ENCODE results near the gene PRDM4. TPM values are rescaled to one million over a fixed set of nuclear protein-coding genes. Genes with fewer than 3 reads are reported as not detected.

PRDM4 gene
- total and polyA plus RNA-seq, 2 of the 4 experiments (the other 2 are of a cell fraction) = 20.1 to 26.7 TPM

DNA sequence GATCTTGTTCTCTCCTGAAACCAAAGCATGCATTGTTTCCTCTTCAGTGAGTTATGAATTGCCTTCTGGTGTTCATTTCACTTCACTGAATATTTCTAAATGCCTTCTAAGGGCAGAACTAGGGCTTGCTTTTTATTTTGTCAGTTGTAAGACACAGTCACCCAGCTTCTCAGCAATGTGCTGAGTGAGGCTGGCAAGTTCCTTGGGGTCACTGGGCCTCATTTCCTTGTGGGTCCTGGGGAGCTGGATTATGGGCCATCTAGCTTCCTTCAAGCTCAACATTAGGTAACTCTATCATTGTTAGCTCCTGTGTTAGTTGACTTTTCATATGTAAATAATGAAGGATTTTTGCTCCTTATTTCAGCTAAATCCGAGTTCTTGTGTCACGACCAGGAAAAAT, 27.3 kb upstream of the PRDM4 start:
- H3K27ac ChIP-seq (ENCODE audit: insufficient read depth, low read length) = no peak overlapping the region
- no peak overlapping the region for H2AK9ac ChIP-seq (replicated peaks; ENCODE audit: low read depth, low read length, poor library complexity)
- POLR2A ChIA-PET (ENCODE audit: unreplicated experiment) = no interaction called here
- ATAC-seq (ENCODE audit: low read depth) = no peak
- CTCF ChIA-PET = no interaction called here
- no TSS peak for BruUV-seq (replicated peaks)
- H3K79me1 ChIP-seq (ENCODE audit: low read depth in 1 of 2, low read length in 2 of 2) = no peaks in the 10 kb centered on the region
- no peak overlapping the region for H2AFZ ChIP-seq (replicated peaks; ENCODE audit: low read length, poor library complexity)
- WGBS, 2 experiments (ENCODE audit: extremely low coverage in 2 of 2, insufficient read length in 1 of 2) = no CpG with 5 or more reads among the region's 2 CpGs
- H2BK120ac ChIP-seq (ENCODE audit: low read depth, low read length) = no peak overlapping the region
- TF ChIP-seq MAZ (IDR thresholded peaks at IDR 0.05; ENCODE audit: borderline replicate concordance, low read depth, low read length) (no peak), POLR2A (IDR thresholded peaks at IDR 0.05; ENCODE audit: low read depth, low read length) (no peak), MXI1 (IDR thresholded peaks at IDR 0.05; ENCODE audit: borderline replicate concordance, low read depth, low read length) (no peak), RAD21 (IDR thresholded peaks at IDR 0.05; ENCODE audit: low read length) (no peak), FOS (IDR thresholded peaks at IDR 0.05; ENCODE audit: low read depth, low read length) (no peak), SMC3 (IDR thresholded peaks at IDR 0.05; ENCODE audit: low read depth, low read length) (no peak), BHLHE40 (IDR thresholded peaks at IDR 0.05; ENCODE audit: low read depth, low read length) (no peak), RCOR1 (IDR thresholded peaks at IDR 0.05; ENCODE audit: insufficient replicate concordance, low read length) (no peak), NFE2L2 (IDR thresholded peaks at IDR 0.05; ENCODE audit: low read depth, low read length) (no peak), USF2 (IDR thresholded peaks at IDR 0.05; ENCODE audit: low read depth, low read length) (no peak), RFX5 (IDR thresholded peaks at IDR 0.05; ENCODE audit: low read depth, low read length) (no peak), CTCF (conservative IDR thresholded peaks at IDR 0.05; ENCODE audit: low read depth, low read length) (no peak), CEBPB (IDR thresholded peaks at IDR 0.05; ENCODE audit: low read depth, low read length) (no peak), CHD1 (IDR thresholded peaks at IDR 0.05; ENCODE audit: low read depth, low read length) (no peak)
- TF ChIP-seq, protein P1, sequence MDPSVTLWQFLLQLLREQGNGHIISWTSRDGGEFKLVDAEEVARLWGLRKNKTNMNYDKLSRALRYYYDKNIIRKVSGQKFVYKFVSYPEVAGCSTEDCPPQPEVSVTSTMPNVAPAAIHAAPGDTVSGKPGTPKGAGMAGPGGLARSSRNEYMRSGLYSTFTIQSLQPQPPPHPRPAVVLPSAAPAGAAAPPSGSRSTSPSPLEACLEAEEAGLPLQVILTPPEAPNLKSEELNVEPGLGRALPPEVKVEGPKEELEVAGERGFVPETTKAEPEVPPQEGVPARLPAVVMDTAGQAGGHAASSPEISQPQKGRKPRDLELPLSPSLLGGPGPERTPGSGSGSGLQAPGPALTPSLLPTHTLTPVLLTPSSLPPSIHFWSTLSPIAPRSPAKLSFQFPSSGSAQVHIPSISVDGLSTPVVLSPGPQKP (IDR thresholded peaks at IDR 0.05; ENCODE audit: borderline replicate concordance, low read depth, low read length) = no peak
- intact Hi-C loops (cut with micrococcal nuclease) (no loop called here), dilution Hi-C loops (cut with HindIII; ENCODE audit: low sequenced_read_pairs, unreplicated experiment) (no loop called here), in situ Hi-C loops (cut with MboI; ENCODE audit: low sequenced_read_pairs) (no loop called here)
- H4K20me1 ChIP-seq (ENCODE audit: insufficient read depth, low read length) = no peaks in the 10 kb centered on the region
- no peak overlapping the region for H3K18ac ChIP-seq (ENCODE audit: low read depth, low read length)
- no peak overlapping the region for H3K9ac ChIP-seq (ENCODE audit: low read depth, low read length)
- no peak overlapping the region for H3K4ac ChIP-seq (ENCODE audit: low read depth, low read length)
- H4K91ac ChIP-seq (ENCODE audit: insufficient read depth, low read depth, low read length) = no peak overlapping the region
- no peaks in the 10 kb centered on the region for H3K36me3 ChIP-seq (ENCODE audit: control insufficient read depth, insufficient read depth, low read length)
- no peak overlapping the region for H3K4me2 ChIP-seq (ENCODE audit: low read depth, low read length)
- H3K4me3 ChIP-seq (ENCODE audit: insufficient read depth, low read depth, low read length) = no peak overlapping the region
- H3K4me1 ChIP-seq (ENCODE audit: control insufficient read depth, insufficient read depth, low read length) = no peaks in the 10 kb centered on the region
- H4K5ac ChIP-seq (ENCODE audit: low read depth, low read length) = no peak overlapping the region
- no peak overlapping the region for H3K14ac ChIP-seq (replicated peaks; ENCODE audit: low read depth, low read length)
- H3K9me3 ChIP-seq (ENCODE audit: control insufficient read depth, insufficient read depth, low read length) = no peaks in the 10 kb centered on the region
- no peak overlapping the region for H2BK15ac ChIP-seq (ENCODE audit: low read depth, low read length)
- H2BK20ac ChIP-seq (ENCODE audit: low read depth, low read length) = no peak overlapping the region
- no peak overlapping the region for H2BK5ac ChIP-seq (ENCODE audit: low read depth, low read length, poor library complexity, severe bottlenecking)
- no peak overlapping the region for H3K56ac ChIP-seq (ENCODE audit: extremely low read depth, insufficient read depth, low read length)
- H3K23ac ChIP-seq (ENCODE audit: low read depth, low read length) = no peak overlapping the region
- H3K27me3 ChIP-seq (ENCODE audit: control insufficient read depth, insufficient read depth, low read length) = no peaks in the 10 kb centered on the region
- no peaks in the 10 kb centered on the region for H3K9me1 ChIP-seq (ENCODE audit: insufficient read depth, low read length)
- DNase-seq = no peak
- no peak overlapping the region for H2AK5ac ChIP-seq (ENCODE audit: low read depth, low read length)
- no peak overlapping the region for H4K8ac ChIP-seq (ENCODE audit: low read depth in 2 of 2, low read length in 2 of 2)
